ENCODE data around the gene MZT2A. TPM values are rescaled to one million over a fixed set of nuclear protein-coding genes. Genes with fewer than 3 reads are reported as not detected.
"Not testable (repeated sequence)": the region's sequence is repeated elsewhere in the genome, so short reads cannot be mapped to it uniquely, and the experiment has no call there.

MZT2A gene
- total RNA-seq, 2 experiments from 2014 or later: 233 to 253 TPM

DNA sequence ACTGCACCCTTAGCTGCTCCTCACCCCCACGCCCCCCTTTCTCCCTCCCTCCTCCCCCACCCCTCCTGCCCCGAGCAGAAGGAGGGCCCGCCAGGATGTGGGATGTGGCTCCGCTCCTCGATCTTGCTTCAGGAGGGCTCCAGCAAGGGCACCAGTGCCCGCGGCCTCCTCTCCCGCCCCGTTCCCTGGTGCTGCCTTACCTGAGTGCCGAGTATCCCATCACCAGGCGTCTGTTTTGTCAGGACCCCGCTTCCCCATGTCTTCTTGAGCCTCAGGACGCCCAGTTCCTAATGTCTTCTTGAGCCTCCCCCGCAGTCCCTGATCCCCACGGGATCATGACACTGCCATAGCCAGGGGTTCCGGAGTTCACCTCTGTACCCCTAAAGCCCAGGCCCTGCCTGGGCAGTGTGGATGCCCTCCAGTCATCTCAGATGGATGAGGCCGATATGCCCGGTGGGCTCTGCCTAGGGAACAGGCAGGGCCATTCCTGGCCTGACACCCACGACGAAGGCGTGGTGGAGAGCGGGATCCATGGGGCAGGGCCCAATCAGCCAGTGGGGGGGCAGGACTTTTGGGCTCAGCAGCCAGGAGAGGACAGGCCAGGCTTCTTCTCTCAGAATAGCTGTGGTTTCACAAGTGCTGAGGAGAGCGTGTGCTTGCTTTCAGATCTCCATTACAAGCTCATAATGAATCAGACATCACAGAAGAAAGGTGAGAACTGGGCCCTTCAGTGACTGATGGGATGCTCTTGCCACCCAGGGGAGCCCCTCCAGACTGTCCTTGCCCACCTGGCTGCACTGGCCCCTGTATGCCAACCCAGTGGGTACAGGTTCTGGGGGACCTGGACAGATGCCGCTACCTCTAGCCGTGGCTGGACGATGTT, 37.0 kb upstream of the MZT2A start:
- Mint-ChIP-seq H3K4me1 (peaks cover 11% of the 10 kb centered on the region), H3K27ac (peak overlapping the region; percentile 44), H3K4me3 (peak overlapping the region; percentile 75)
- ATAC-seq (ENCODE audit: low read depth): peak; percentile 20
- H3K9me3 Mint-ChIP-seq, H3K27me3 Mint-ChIP-seq, H3K36me3 Mint-ChIP-seq, POLR2A ChIA-PET: not testable (repeated sequence)
- DNase-seq: peak; percentile 46

DNA sequence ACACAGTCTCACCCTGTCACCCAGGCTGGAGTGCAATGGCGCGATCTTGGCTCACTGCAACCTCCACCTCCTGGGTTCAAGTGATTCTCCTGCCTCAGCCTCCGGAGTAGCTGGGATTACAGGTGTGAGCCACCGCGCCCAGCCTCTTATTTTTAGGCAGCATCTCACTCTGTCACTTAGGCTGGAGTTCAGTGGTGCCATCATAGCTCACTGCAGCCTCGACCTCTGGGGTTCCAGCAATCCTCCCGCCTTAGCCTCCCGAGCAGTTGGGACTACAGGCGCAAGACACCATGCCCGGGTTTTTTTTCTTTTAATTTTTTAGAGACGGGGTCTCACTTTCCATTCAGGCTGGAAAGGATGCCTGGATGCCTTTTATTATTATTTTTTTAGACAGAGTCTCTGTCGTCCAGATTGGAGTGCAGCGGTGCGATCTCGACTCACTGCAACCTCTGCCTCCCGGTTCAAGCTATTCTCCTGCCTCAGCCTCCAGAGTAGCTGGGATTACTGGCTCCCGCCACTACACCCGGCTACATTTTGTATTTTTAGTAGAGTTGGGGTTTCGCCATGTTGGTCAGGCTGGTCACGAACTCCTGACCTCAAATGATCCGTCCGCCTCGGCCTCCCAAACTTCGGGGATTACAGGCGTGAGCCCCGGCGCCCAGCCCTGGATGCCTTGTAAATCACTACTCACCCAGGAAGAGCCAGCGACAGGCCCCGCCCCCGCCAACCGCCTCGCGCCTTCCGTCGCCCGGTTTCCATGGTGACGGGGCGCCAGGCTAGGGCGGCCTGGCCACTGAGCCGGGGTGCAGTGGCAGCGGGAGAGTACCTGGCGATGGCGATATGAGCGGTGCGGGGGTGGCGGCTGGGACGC, 35.2 kb upstream of the MZT2A start, which contains the start of gene CCDC74A:
CCDC74A (plus strand) TSS at position 758 of the 871 bp plus-strand sequence; CDS start at position 841, 83 bp downstream.
- DNase-seq (peak; percentile 88), ATAC-seq (ENCODE audit: low read depth) (peak; percentile 91)
- H3K36me3 Mint-ChIP-seq, H3K27me3 Mint-ChIP-seq, H3K9me3 Mint-ChIP-seq, POLR2A ChIA-PET: not testable (repeated sequence)
- Mint-ChIP-seq H3K4me1 (peaks cover 11% of the 10 kb centered on the region), H3K27ac (peak within 1 kb of the TSS; percentile 83), H3K4me3 (peak within 1 kb of the TSS; percentile 89)

DNA sequence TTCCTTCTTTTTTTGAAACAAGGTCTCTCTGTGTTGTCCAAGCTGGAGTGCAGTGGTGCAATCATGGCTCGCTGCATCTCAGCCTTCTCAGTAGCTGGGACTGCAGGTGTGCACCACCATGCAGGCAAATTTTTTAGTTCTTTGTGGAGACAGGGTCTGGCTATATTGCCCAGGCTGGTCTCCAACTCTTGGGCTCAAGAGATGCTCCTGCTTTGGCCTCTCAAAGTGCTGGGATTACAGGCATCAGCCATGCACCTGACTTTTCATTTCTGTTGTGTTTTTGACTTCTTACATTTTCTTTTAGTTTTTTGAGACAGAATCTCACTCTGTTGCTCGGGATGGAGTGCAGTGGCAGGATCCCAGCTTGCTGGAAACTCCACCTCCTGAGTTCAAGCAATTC, 33.1 kb upstream of the MZT2A start:
- H3K36me3 Mint-ChIP-seq; DNase-seq; H3K27me3 Mint-ChIP-seq; H3K9me3 Mint-ChIP-seq; POLR2A ChIA-PET; H3K27ac Mint-ChIP-seq; ATAC-seq (ENCODE audit: low read depth); H3K4me3 Mint-ChIP-seq: not testable (repeated sequence)
- peaks cover 11% of the 10 kb centered on the region for H3K4me1 Mint-ChIP-seq

DNA sequence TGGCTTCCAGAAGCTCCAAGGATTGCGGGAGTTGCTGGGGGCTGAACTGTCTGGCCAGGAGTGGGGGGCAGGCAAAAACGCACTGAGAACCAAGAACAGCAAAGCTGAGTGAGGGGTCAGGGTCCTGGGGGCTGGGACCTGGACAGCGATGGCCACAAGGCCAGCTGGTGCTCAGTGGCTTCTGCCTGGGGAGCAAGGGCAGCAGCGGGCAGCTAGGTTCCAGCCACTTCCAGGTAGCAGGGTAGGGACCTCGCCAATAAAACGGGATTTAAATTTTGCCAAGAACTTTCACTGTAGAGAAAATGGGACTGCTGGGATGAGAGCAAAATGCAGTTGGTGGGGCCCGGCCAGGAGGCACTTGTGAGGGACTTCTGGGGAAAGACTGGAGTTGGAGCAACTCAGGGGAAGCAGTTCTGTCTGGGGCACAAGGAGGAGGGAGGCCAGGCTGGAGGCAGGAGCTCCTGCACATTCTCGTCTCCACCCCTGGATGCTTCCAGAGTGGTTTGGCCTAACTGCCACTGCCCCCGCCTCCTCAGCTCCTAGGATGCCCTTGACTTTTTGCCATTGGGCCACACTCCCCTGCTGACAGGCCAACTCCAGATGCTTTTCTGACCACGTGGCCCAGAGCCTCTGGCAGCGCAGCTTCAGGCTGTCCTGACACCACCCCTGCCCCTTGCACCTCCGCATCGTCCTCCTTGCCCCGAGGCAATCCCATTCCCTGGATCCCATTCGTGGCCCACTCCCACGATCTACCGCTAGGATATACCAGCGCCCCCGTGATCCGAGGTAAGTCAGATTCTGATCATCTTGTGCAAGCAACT, 30.0 kb upstream of the MZT2A start:
- H3K27ac Mint-ChIP-seq: no peak overlapping the region
- POLR2A ChIA-PET: interaction anchor here (0.6 kb wide), 1 partner anchor 29 kb away, joined by 5 read pairs; no protein-coding TSS in a partner anchor
- ATAC-seq (ENCODE audit: low read depth) (no peak), DNase-seq (no peak)
- H3K9me3 Mint-ChIP-seq: no peaks in the 10 kb centered on the region
- H3K4me1 Mint-ChIP-seq: no peaks in the 10 kb centered on the region
- peaks cover 2% of the 10 kb centered on the region for H3K27me3 Mint-ChIP-seq
- peaks cover 7% of the 10 kb centered on the region for H3K36me3 Mint-ChIP-seq
- no peak overlapping the region for H3K4me3 Mint-ChIP-seq

DNA sequence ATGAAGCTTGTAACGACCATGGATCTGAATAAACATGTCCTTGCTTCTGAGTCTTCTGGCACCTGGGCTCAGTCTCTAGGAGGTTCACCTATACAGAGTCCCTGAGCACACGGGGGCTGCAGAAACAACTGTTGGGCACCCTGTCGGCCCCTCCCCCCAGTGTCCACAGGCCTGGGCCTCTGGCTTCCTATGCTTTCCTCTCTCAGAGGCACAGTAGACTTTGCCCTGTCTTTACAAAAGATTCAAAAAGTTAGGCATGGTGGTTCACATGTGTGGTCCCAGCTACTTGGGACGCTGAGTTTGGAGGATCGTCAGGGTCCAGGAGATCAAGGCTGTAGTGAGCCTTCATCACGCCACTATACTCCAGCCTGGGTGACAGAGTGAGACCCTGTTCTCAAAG, 29.3 kb upstream of the MZT2A start:
- POLR2A ChIA-PET; ATAC-seq (ENCODE audit: low read depth); H3K9me3 Mint-ChIP-seq; H3K4me3 Mint-ChIP-seq; H3K36me3 Mint-ChIP-seq; H3K4me1 Mint-ChIP-seq; H3K27ac Mint-ChIP-seq; DNase-seq; H3K27me3 Mint-ChIP-seq: not testable (repeated sequence)

DNA sequence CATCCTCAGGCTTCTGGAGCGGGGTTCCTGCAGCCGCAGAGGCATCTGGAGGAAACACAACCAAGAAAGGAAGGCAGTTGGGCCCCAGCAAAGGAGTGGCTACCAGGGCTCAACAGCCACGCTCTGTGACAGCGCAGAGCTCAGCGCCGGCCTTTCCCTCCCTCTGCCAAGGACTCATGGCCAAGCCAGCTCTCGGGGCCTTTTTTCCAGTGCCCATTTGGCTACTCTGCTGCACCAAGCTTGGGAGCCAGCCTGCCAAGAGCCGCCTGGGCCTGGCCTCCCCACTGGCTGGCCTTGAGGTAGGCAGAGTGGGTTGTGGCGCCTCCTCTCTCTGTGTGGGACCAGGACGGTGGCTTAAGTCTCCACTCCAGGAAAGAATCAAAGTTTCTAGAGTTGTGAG, 28.3 kb upstream of the MZT2A start:
- no peak for DNase-seq
- no peak overlapping the region for H3K4me3 Mint-ChIP-seq
- peaks cover 10% of the 10 kb centered on the region for H3K36me3 Mint-ChIP-seq
- no peaks in the 10 kb centered on the region for H3K9me3 Mint-ChIP-seq
- no peak for ATAC-seq (ENCODE audit: low read depth)
- no peaks in the 10 kb centered on the region for H3K4me1 Mint-ChIP-seq
- H3K27ac Mint-ChIP-seq: no peak overlapping the region
- POLR2A ChIA-PET: no interaction called here
- H3K27me3 Mint-ChIP-seq: peaks cover 2% of the 10 kb centered on the region

DNA sequence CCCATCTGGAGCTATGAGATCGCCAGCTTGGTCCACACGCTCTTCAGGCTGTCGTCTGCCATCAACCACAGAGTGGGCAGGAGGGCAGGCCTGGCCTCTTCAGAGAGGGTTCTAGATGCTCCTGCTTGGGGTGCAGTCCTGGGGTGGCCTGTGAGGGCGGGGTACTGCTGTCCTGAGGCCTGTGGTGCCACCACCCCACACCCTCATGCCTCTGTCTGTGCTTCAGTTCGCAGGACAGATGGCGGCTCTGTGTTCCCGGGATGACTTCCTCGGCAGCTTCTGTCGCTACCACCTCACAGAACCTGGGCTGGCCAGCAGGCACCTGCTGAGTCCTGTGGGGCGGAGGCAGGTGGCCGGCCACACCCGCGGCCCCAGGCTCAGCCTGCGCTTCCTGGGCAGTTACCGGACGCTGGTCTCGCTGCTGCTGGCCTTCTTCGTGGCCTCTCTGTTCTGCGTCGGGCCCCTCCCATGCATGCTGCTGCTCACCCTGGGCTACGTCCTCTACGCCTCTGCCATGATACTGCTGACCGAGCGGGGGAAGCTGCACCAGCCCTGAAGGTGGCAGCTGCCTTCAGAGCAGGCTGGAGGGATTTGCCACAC, 27.8 kb upstream of the MZT2A start:
- POLR2A ChIA-PET; H3K27me3 Mint-ChIP-seq; H3K36me3 Mint-ChIP-seq; ATAC-seq (ENCODE audit: low read depth); H3K9me3 Mint-ChIP-seq; H3K27ac Mint-ChIP-seq; DNase-seq; H3K4me3 Mint-ChIP-seq; H3K4me1 Mint-ChIP-seq: not testable (repeated sequence)

DNA sequence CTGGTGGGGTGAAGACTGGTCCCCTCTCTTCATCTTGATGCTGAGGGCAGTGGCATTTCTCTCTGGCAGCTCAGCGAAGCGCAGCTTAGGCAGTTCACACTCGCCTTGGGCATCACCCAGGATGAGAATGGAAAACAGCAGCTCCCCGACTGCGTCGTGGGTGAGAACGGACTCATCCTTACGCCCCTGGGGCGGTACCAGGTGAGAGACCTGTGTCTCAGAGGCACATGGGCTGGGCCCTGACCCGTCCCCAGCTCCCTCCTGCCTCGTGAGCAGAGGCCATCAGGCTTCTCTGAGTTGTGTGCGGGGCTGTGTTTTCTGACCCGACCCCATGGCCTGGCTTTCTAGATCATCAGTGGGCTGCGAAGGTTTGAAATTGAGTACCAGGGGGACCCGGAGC, 27.3 kb upstream of the MZT2A start:
- DNase-seq (no peak), ATAC-seq (ENCODE audit: low read depth) (no peak)
- H3K9me3 Mint-ChIP-seq: no peaks in the 10 kb centered on the region
- peaks cover 2% of the 10 kb centered on the region for H3K4me1 Mint-ChIP-seq
- H3K27ac Mint-ChIP-seq: no peak overlapping the region
- H3K4me3 Mint-ChIP-seq: no peak overlapping the region
- no peaks in the 10 kb centered on the region for H3K27me3 Mint-ChIP-seq
- peaks cover 10% of the 10 kb centered on the region for H3K36me3 Mint-ChIP-seq
- POLR2A ChIA-PET: no interaction called here

DNA sequence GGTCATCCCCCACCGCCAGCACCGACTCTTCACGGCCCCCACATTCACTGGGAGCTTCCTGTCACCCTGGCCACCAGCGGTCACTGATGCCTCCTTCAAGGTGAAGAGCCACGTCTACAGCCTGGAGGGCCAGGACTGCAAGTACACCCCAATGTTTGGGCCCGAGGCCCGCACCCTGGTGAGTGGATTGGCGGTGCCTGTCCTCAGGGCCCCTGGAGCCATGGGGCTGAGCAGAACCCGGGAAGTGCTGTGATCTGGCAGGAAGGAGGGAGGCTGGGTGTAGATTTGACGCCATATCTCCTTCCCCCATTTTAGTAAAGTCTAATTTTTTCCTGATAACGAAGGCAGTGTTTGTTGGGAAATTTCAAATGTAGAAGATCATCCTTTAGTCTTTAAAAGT, 26.3 kb upstream of the MZT2A start:
- DNase-seq; POLR2A ChIA-PET; ATAC-seq (ENCODE audit: low read depth); H3K4me3 Mint-ChIP-seq; H3K27me3 Mint-ChIP-seq; H3K4me1 Mint-ChIP-seq; H3K36me3 Mint-ChIP-seq; H3K27ac Mint-ChIP-seq; H3K9me3 Mint-ChIP-seq: not testable (repeated sequence)

DNA sequence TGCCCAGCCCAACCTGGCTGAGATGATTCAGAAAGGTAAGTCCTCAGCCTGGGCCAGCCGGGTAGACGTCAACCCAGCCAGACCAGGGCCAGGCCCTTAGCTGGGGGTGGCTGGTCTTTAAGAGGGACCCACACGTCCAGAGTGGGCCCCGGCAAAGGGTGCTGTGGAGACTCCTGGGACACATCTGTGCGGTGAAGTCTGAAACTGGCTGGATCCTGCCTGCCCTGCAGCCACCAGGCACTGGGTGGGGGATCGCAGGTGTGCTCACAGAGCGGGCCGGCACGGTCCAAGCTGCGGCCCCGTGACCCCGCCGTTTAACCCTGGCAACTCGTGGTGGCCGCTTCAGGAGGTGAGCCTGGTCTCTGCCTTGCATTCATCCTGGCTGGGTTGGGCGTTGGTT, 25.7 kb upstream of the MZT2A start:
- H3K36me3 Mint-ChIP-seq; H3K27ac Mint-ChIP-seq; DNase-seq; POLR2A ChIA-PET; H3K27me3 Mint-ChIP-seq; H3K4me1 Mint-ChIP-seq; H3K4me3 Mint-ChIP-seq; ATAC-seq (ENCODE audit: low read depth); H3K9me3 Mint-ChIP-seq: not testable (repeated sequence)

DNA sequence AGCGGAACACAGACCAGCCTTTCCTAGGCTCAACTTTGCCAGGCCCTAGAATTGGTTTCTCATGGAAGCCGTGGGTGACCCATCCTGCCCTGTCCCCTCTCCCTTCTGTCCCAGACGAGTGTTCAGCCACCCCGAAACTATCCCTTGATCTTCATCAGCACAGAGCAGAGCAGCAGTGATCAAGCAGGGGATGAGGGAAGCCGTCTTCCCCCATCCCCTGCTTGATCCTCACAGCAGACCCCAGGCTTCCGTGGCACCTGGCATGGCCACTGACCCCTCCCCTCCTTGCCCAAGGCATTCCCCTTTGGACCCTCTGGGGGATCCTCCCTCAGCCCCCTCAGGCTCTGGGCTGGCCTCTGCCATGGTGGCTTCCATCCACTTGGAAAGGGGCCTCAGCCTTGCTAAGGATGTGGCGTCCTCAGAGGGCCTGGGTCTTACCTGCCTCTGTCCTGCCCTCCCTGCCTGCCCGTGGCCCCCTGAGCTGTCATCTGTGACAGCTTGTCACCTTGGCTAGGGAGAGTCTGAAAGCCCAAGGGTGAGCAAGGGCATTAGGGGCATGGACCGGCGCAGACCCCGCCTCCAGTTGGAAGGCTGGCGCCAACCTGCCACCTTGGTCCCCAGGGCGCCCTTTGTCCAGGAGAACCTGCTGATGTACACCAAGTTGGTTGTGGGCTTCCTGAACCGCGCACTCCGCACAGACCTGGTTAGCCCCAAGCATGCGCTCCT, 25.1 kb upstream of the MZT2A start:
- Mint-ChIP-seq H3K4me1 (peaks cover 12% of the 10 kb centered on the region), H3K36me3 (peaks cover 11% of the 10 kb centered on the region), H3K4me3 (no peak overlapping the region), H3K27me3 (no peaks in the 10 kb centered on the region), H3K27ac (no peak overlapping the region), H3K9me3 (no peaks in the 10 kb centered on the region)
- POLR2A ChIA-PET: no interaction called here
- no peak for DNase-seq
- ATAC-seq (ENCODE audit: low read depth): no peak

DNA sequence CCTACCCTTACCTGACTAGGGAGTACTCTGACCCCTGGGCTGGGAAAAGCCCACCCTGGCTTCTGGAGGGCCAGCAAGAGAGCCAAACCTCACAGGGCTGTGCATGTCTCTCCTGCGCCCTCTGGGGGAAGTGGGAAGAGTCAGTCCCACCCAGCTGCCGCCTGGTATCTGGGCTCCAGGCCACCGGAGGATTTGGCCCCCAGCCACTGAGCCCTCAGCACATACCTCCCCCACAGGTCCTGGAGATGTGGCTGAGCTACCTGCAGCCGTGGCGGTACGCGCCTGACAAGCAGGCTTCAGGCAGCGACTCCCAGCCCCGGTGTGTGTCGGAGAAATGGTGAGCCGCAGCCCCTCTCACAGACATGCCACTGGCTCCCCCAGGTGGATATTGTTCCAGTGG, 24.4 kb upstream of the MZT2A start:
- POLR2A ChIA-PET; H3K27ac Mint-ChIP-seq; H3K36me3 Mint-ChIP-seq; H3K27me3 Mint-ChIP-seq; DNase-seq; ATAC-seq (ENCODE audit: low read depth); H3K4me3 Mint-ChIP-seq; H3K9me3 Mint-ChIP-seq: not testable (repeated sequence)
- H3K4me1 Mint-ChIP-seq: peaks cover 12% of the 10 kb centered on the region

Data from activated naive CD8-positive, alpha-beta T cell treated with anti-CD3 and anti-CD28 coated beads, Interleukin-2, amount 10 ng/mL, durations not matched to agents 7 days and 5 days (primary cell).